ENCODE measurements around the gene ARID4B. TPM values are rescaled to one million over a fixed set of nuclear protein-coding genes. Genes with fewer than 3 reads are reported as not detected.

The ARID4B gene
- total RNA-seq, 1 donor from 2014 or later: 43.6 TPM

DNA sequence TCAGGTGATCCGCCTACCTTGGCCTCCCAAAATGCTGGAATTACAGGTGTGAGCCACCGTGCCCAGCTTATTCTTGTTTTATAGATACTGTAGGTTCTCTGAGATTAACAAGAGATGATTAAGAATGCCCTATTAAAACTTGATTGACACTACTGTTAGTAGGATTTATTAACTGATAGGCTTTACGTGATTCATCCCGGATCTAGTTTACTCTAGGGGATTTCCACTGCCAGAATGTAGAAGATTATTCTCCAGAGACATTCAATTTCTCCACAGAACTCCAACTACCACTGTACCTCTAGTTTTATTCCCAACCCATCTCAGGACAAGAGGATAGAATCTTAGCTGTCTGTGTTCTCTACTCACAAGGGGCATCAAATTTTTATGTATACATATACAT is 140.7 kb downstream of the ARID4B start:
- H3K9me3 Mint-ChIP-seq: no peaks in the 10 kb centered on the region
- TF ChIP-seq, protein P1, sequence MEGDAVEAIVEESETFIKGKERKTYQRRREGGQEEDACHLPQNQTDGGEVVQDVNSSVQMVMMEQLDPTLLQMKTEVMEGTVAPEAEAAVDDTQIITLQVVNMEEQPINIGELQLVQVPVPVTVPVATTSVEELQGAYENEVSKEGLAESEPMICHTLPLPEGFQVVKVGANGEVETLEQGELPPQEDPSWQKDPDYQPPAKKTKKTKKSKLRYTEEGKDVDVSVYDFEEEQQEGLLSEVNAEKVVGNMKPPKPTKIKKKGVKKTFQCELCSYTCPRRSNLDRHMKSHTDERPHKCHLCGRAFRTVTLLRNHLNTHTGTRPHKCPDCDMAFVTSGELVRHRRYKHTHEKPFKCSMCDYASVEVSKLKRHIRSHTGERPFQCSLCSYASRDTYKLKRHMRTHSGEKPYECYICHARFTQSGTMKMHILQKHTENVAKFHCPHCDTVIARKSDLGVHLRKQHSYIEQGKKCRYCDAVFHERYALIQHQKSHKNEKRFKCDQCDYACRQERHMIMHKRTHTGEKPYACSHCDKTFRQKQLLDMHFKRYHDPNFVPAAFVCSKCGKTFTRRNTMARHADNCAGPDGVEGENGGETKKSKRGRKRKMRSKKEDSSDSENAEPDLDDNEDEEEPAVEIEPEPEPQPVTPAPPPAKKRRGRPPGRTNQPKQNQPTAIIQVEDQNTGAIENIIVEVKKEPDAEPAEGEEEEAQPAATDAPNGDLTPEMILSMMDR (conservative IDR thresholded peaks at IDR 0.05): no peak

DNA sequence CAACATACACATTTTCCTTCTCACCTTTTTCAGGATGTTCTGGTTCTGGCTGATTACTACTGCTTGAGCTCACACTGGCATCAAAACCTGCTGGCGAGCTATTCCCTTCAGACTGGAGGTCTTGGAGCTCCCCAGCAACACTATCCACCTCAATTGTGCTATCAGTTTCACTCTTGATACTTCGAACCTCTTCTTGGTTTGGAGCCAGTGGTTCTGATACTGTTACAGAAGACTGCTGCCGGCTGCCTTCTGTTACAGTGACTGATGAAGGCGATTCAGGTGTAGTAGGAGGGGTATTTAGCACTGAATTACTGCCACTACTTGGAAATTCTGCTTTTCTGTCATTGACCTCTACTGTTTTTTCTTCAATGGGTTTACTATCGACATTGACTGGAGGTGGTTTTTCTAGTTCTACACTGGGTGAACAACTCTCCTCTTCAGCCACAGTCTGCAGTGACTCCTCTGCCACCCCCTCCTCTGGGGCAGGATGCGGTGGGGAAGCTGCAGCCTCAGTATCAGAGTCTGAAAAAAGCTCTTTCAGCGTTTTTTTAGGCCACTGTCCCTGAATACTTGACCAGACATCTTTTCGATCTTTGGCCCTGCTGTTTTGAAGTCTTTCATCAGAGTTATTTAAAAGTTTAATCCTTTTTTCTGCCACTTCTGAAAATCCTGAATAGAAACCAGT is 146.3 kb downstream of the ARID4B start:
- no peak overlapping the region for H3K4me3 Mint-ChIP-seq
- peaks cover 8% of the 10 kb centered on the region for H3K36me3 Mint-ChIP-seq (ENCODE audit: low read depth)
- DNase-seq (ENCODE audit: low read depth, low spot score): no peak
- H3K27me3 Mint-ChIP-seq (ENCODE audit: low read depth): no peaks in the 10 kb centered on the region
- no peaks in the 10 kb centered on the region for H3K9me3 Mint-ChIP-seq
- H3K27ac Mint-ChIP-seq (ENCODE audit: unreplicated experiment): no peak overlapping the region
- H3K4me1 Mint-ChIP-seq: no peaks in the 10 kb centered on the region
- TF ChIP-seq, protein P1 (conservative IDR thresholded peaks at IDR 0.05): no peak

More for the DNA sequence above, 140.7 kb downstream of the ARID4B start:
- Mint-ChIP-seq H3K4me3 (no peak overlapping the region), H3K36me3 (ENCODE audit: low read depth) (peaks cover 7% of the 10 kb centered on the region), H3K4me1 (no peaks in the 10 kb centered on the region), H3K27ac (ENCODE audit: unreplicated experiment) (no peak overlapping the region), H3K27me3 (ENCODE audit: low read depth) (no peaks in the 10 kb centered on the region)
- DNase-seq (ENCODE audit: low read depth, low spot score): no peak

DNA sequence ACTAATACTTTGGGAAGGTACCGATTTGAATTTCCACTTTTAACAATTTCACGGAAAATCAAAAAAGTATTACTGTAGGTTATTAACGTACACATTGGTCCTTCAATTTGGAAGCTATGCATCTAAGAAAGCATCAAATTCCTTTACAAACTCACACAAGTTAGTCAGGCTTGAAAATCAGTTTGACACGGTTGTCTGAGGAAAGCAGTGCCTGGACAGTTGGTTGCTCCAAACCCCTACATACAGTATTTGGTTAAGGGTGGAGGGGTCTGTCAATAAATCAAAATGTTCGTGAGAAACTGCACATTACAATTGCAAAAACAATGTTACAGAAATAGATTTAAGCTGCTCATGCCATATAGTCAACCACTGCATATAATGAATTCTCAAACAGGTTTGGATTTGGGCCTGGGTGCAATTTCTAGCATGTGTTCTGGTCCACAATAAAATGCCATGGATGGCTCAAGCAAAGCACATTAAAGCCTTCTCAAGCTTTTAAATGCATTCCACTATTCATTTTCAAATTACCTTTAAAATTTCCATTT is 147.0 kb downstream of the ARID4B start:
- Mint-ChIP-seq H3K4me3 (no peak overlapping the region), H3K36me3 (ENCODE audit: low read depth) (peaks cover 8% of the 10 kb centered on the region), H3K4me1 (no peaks in the 10 kb centered on the region), H3K27ac (ENCODE audit: unreplicated experiment) (no peak overlapping the region), H3K9me3 (no peaks in the 10 kb centered on the region), H3K27me3 (ENCODE audit: low read depth) (no peaks in the 10 kb centered on the region)
- TF ChIP-seq, protein P1 (conservative IDR thresholded peaks at IDR 0.05): no peak
- no peak for DNase-seq (ENCODE audit: low read depth, low spot score)

DNA sequence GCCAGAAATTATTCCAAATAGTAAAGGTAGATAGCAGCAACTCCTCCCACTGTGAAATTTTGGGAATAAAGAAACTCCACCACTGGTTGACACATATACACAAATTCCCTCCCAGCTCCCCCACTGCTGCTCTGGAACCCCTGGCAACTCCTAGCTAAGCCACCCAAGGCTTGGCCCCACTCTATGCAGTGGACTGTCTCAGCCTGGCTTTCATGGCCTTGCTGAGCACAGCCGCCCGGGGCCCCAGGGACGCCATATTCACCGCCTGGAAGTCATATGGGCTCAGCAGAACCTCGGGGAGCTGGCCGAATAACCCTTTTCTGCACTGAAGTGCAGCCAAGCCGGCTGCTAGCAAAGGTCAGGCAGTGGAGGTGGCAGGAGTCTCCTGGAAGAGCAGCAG is 151.5 kb downstream of the ARID4B start:
- Mint-ChIP-seq H3K4me3 (no peak overlapping the region), H3K4me1 (no peaks in the 10 kb centered on the region), H3K9me3 (no peaks in the 10 kb centered on the region), H3K27ac (ENCODE audit: unreplicated experiment) (peak overlapping the region; percentile 78), H3K27me3 (ENCODE audit: low read depth) (no peaks in the 10 kb centered on the region), H3K36me3 (ENCODE audit: low read depth) (peaks cover 10% of the 10 kb centered on the region)
- TF ChIP-seq, protein P1 (conservative IDR thresholded peaks at IDR 0.05): no peak
- no peak for DNase-seq (ENCODE audit: low read depth, low spot score)

DNA sequence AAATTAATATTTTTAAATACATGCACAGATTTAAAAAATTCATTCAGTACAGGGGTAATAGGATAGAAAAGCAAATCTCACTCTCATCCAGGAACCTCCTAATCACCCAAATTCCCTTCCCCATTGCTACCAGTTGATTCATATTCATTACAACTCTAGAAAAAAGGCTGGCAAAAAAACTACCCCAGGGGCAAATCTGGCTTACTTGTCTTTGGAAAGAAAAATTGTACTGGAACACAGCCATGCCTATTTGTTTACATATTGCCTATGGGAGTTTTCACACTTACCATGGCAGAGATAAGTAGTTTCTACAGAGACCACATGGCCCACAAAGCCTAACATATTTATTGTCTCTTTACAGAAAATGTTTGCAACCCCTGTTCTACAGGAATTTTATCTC is 158.0 kb downstream of the ARID4B start:
- Mint-ChIP-seq H3K9me3 (no peaks in the 10 kb centered on the region), H3K4me3 (no peak overlapping the region), H3K36me3 (ENCODE audit: low read depth) (peaks cover 9% of the 10 kb centered on the region), H3K27me3 (ENCODE audit: low read depth) (no peaks in the 10 kb centered on the region), H3K4me1 (no peaks in the 10 kb centered on the region), H3K27ac (ENCODE audit: unreplicated experiment) (no peak overlapping the region)
- no peak for DNase-seq (ENCODE audit: low read depth, low spot score)
- TF ChIP-seq, protein P1 (conservative IDR thresholded peaks at IDR 0.05): no peak

All from neural crest cell (in vitro differentiated cells).